Calu3 (cell line): Measurements from ENCODE around the gene BMAL1. TPM values are rescaled to one million over a fixed set of nuclear protein-coding genes. Genes with fewer than 3 reads are reported as not detected.

Source experiments
- BruUV-seq: library from RNA; stranded (reverse); fragments of 400-500 nt; replicated peaks from 2 replicates; lab custom pipeline; 2021; lab: Mats Ljungman, UMichigan
- CTCF ChIA-PET: fragments of 300-600 bp; sonication (Branson Sonifier 250); formaldehyde crosslinking; loops from one replicate; lab custom pipeline; 2022; ENCODE audit warnings: antibody characterized with exemption; lab: Charles Lee
- DNase-seq: peaks from one replicate; pipeline ENCODE4 v3.0.0; 2022
- H3K27ac Mint-ChIP-seq: one replicate; pipeline ENCODE4 v1.8.0; 2022; ENCODE audit warnings: mixed read lengths; ENCODE audit not compliant: unreplicated experiment
- H3K27me3 Mint-ChIP-seq: one replicate; pipeline ENCODE4 v1.8.0; 2022; ENCODE audit warnings: mixed read lengths; ENCODE audit not compliant: unreplicated experiment
- H3K36me3 Mint-ChIP-seq: one replicate; pipeline ENCODE4 v1.8.0; 2022; ENCODE audit warnings: mild to moderate bottlenecking, moderate library complexity, mixed read lengths; ENCODE audit not compliant: insufficient read depth, unreplicated experiment
- H3K4me1 Mint-ChIP-seq: one replicate; pipeline ENCODE4 v1.8.0; 2022; ENCODE audit warnings: mild to moderate bottlenecking, low read depth, mixed read lengths; ENCODE audit not compliant: unreplicated experiment
- H3K4me3 Mint-ChIP-seq: one replicate; pipeline ENCODE4 v1.8.0; 2022; ENCODE audit warnings: mild to moderate bottlenecking, low read depth, moderate library complexity, mixed read lengths; ENCODE audit not compliant: unreplicated experiment
- H3K9me3 Mint-ChIP-seq: one replicate; pipeline ENCODE4 v1.8.0; 2022; ENCODE audit warnings: low read depth, mixed read lengths; ENCODE audit not compliant: unreplicated experiment
- CTCF ChIP-seq: fragments of 200-600 bp; IDR thresholded peaks from one replicate; pipeline ENCODE4 v1.8.0; 2022; ENCODE audit warnings: antibody characterized with exemption; ENCODE audit not compliant: unreplicated experiment
- intact Hi-C: fragments of 100-400 bp; cut with micrococcal nuclease; formaldehyde crosslinking; loops from one replicate; pipeline ENCODE4 v1.10.0; 2022; ENCODE audit not compliant: unreplicated experiment
- total RNA-seq: library from RNA; stranded (reverse); gene quantifications from 2 replicates; pipeline ENCODE4 v1.2.3, GENCODE V29; 2022

The BMAL1 gene
- total RNA-seq, 1 experiment from 2014 or later: 10.3 TPM

- no peak for TF ChIP-seq CTCF
- Mint-ChIP-seq H3K27me3 (no peaks in the 10 kb centered on the region), H3K4me3 (no peak overlapping the region), H3K9me3 (no peaks in the 10 kb centered on the region), H3K36me3 (no peaks in the 10 kb centered on the region), H3K27ac (no peak overlapping the region), H3K4me1 (no peaks in the 10 kb centered on the region)
- BruUV-seq: no TSS peak
- DNase-seq: no peak
- CTCF ChIA-PET: no interaction called here
- intact Hi-C loops: no loop called here
Observed at GRCh38 chr11:13309156-13309555, 31.6 kb downstream of the BMAL1 start.

GRCh38 chr11:13310443-13310842 lies 32.9 kb downstream of the BMAL1 start:
- CTCF ChIA-PET: no interaction called here
- intact Hi-C loops: no loop called here

GRCh38 chr11:13311570-13311969 lies 34.0 kb downstream of the BMAL1 start:
- Mint-ChIP-seq H3K9me3 (no peaks in the 10 kb centered on the region), H3K4me1 (no peaks in the 10 kb centered on the region), H3K4me3 (no peak overlapping the region), H3K27ac (no peak overlapping the region), H3K27me3 (no peaks in the 10 kb centered on the region), H3K36me3 (no peaks in the 10 kb centered on the region)
- no peak for DNase-seq
- no TSS peak for BruUV-seq
- intact Hi-C loops: no loop called here
- CTCF ChIA-PET: no interaction called here
- no peak for TF ChIP-seq CTCF

More at GRCh38 chr11:13310443-13310842, 32.9 kb downstream of the BMAL1 start:
- BruUV-seq: no TSS peak
- Mint-ChIP-seq H3K36me3 (no peaks in the 10 kb centered on the region), H3K4me3 (no peak overlapping the region), H3K27ac (no peak overlapping the region), H3K27me3 (no peaks in the 10 kb centered on the region), H3K9me3 (no peaks in the 10 kb centered on the region), H3K4me1 (no peaks in the 10 kb centered on the region)
- no peak for TF ChIP-seq CTCF
- DNase-seq: no peak

GRCh38 chr11:13313005-13313819 lies 35.6 kb downstream of the BMAL1 start:
- Mint-ChIP-seq H3K4me1 (no peaks in the 10 kb centered on the region), H3K9me3 (no peaks in the 10 kb centered on the region), H3K36me3 (no peaks in the 10 kb centered on the region), H3K27me3 (no peaks in the 10 kb centered on the region), H3K4me3 (no peak overlapping the region), H3K27ac (no peak overlapping the region)
- intact Hi-C loops: no loop called here
- CTCF ChIA-PET: interaction anchor here (0.6 to 1.8 kb wide), 3 partner anchors 65 to 222 kb away, joined by 3 to 4 read pairs (median 3); no protein-coding TSS in a partner anchor
- no peak for TF ChIP-seq CTCF
- DNase-seq: no peak
- no TSS peak for BruUV-seq
